CD8-positive, alpha-beta memory T cell (primary cell): ENCODE results near the gene LAX1. TPM values are rescaled to one million over a fixed set of nuclear protein-coding genes. Genes with fewer than 3 reads are reported as not detected.

ENCODE experiments used
- CTCF ChIA-PET: fragments of 350-600 bp; sonication (Branson Sonifier 250); formaldehyde crosslinking; loops from one replicate; lab custom pipeline; 2021; ENCODE audit warnings: antibody characterized with exemption; lab: Charles Lee
- POLR2A ChIA-PET: fragments of 350-600 bp; sonication (Branson Sonifier 250); formaldehyde crosslinking; loops from one replicate; lab custom pipeline; 2021; ENCODE audit warnings: antibody characterized with exemption; lab: Charles Lee
- DNase-seq, 5 donors: peaks; one replicate each; pipeline versions ENCODE4 v3.0.0 to v3.0.0-alpha.2; 2020 to 2022; ENCODE audit warnings: mixed read lengths in 1 of 5
- H3K27ac ChIP-seq: one replicate; pipeline ENCODE4 v1.7.0; 2013; ENCODE audit warnings: low read depth, mild to moderate bottlenecking, low read length, moderate library complexity
- H3K27me3 ChIP-seq: 2 replicates; pipeline ENCODE4 v1.7.0; 2013; ENCODE audit warnings: low read length, mild to moderate bottlenecking; ENCODE audit not compliant: insufficient read depth, poor library complexity, severe bottlenecking
- H3K36me3 ChIP-seq: 2 replicates; pipeline ENCODE4 v1.7.0; 2013; ENCODE audit warnings: mild to moderate bottlenecking, low read length, moderate library complexity; ENCODE audit not compliant: insufficient read depth
- H3K4me1 ChIP-seq: 2 replicates; pipeline ENCODE4 v1.7.0; 2013; ENCODE audit warnings: mild to moderate bottlenecking, low read length, moderate library complexity; ENCODE audit not compliant: insufficient read depth
- H3K4me3 ChIP-seq: 2 replicates; pipeline ENCODE4 v1.7.0; 2013; ENCODE audit warnings: mild to moderate bottlenecking, low read length
- H3K9me3 ChIP-seq: 2 replicates; pipeline ENCODE4 v1.7.0; 2013; ENCODE audit warnings: mild to moderate bottlenecking, low read length
- H3K27ac Mint-ChIP-seq, 8 donors: one replicate each; pipeline ENCODE4 v1.8.0; 2020 to 2021; ENCODE audit warnings: mixed read lengths in 8 of 8, mild to moderate bottlenecking in 6 of 8, inconsistent platforms in 3 of 8, moderate library complexity in 3 of 8
- H3K27me3 Mint-ChIP-seq, 2 donors: one replicate each; pipeline ENCODE4 v1.8.0; 2020 to 2021; ENCODE audit warnings: mixed read lengths in 2 of 2, mild to moderate bottlenecking in 1 of 2, moderate library complexity in 1 of 2
- H3K36me3 Mint-ChIP-seq, 3 donors: one replicate each; pipeline ENCODE4 v1.8.0; 2020 to 2021; ENCODE audit warnings: mixed read lengths in 3 of 3, inconsistent platforms in 1 of 3, mild to moderate bottlenecking in 1 of 3
- H3K4me1 Mint-ChIP-seq, 3 donors: one replicate each; pipeline ENCODE4 v1.8.0; 2020 to 2021; ENCODE audit warnings: mixed read lengths in 3 of 3, inconsistent platforms in 1 of 3, mild to moderate bottlenecking in 1 of 3
- H3K4me3 Mint-ChIP-seq, 7 donors: one replicate each; pipeline ENCODE4 v1.8.0; 2020 to 2021; ENCODE audit warnings: mixed read lengths in 7 of 7, mild to moderate bottlenecking in 6 of 7, moderate library complexity in 4 of 7, inconsistent platforms in 2 of 7
- H3K9me3 Mint-ChIP-seq, 5 donors: one replicate each; pipeline ENCODE4 v1.8.0; 2020 to 2022; ENCODE audit warnings: mixed read lengths in 5 of 5, mild to moderate bottlenecking in 3 of 5, moderate library complexity in 2 of 5, inconsistent platforms in 1 of 5
- polyA plus RNA-seq: library from polyadenylated mRNA; unstranded; fragments of 300-500 nt; fragmentation: Illumina TruSeq; gene quantifications from one replicate; pipeline ENCODE4 v1.2.3, GENCODE V29; 2021
- total RNA-seq, 2 experiments: library from RNA; stranded (reverse); gene quantifications; one replicate each; pipeline ENCODE4 v1.2.3, GENCODE V29; 2021

Gene LAX1
- total RNA-seq, result 10 to 100 TPM; 32.2 to 32.4 TPM
- 47.1 TPM for polyA plus RNA-seq

DNA sequence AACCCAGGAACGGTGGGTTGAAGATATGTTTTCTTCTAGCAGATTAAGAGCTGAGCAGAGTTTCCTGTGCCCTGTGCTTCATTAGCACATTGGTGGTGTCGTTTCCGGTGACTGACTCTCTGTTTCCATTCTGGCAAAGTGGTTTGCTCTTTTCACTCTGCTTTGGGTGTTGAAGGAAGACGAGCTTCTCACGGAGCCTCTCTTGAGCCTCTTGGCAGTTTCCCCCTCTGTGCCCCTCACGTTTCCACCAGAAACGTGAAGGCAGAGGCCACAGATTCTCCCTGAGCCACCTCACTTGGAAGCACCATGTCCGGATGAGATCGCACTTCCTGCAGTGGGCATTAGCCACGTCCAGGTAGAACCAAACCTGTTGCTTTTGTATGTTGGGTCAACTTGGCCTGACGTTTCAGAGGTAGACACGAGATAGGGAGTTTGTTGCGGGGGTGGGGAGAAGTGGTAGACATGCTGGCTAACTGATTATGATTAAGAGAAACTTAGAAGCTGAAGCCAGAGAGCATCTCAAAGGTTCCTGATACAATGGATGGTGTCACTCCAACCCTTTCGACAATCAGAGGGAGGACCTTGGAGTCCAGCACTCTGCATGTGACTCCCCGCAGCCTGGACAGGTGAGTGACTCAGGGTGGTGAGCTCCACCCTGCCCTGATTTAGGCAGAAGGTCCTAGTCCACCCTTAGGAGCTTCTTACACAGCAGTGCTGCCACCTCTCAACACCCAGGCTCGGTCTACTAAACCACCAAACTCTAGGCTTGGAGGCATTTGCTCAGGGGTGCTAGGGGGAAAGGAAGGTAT is at the start of gene LAX1:
LAX1 (plus strand) TSS at position 155 of the 809 bp plus-strand sequence; CDS start at position 538, 383 bp downstream.
- DNase-seq, result peak; percentile 59 to 88 (median 74)
- peaks cover 55% of the 10 kb centered on the region for H3K4me1 ChIP-seq
- H3K4me3 ChIP-seq, result peak within 1 kb of the TSS; percentile 82
- Mint-ChIP-seq H3K9me3 (no peaks in the 10 kb centered on the region), H3K4me1 (peaks cover 52 to 75% (median 72%) of the 10 kb centered on the region in 3 donors), H3K27me3 (peaks cover 0 to 2% of the 10 kb centered on the region in 2 donors), H3K4me3 (peak within 1 kb of the TSS; percentile 95 to 100 (median 98)), H3K36me3 (peaks cover 6 to 33% (median 11%) of the 10 kb centered on the region in 3 donors), H3K27ac (peak within 1 kb of the TSS; percentile 94 to 100 (median 98))
- ChIA-PET CTCF (interaction anchor here (1.0 to 2.0 kb wide), 10 partner anchors 15 to 498 kb away, joined by 3 to 10 read pairs (median 4); partner anchors contain the start of gene ATP2B4), POLR2A (interaction anchor here (0.6 to 2.0 kb wide), 9 partner anchors 10 to 479 kb away, joined by 3 to 9 read pairs (median 4); partner anchors contain the start of genes ATP2B4 and BTG2)
- no peaks in the 10 kb centered on the region for H3K27me3 ChIP-seq
- no peaks in the 10 kb centered on the region for H3K9me3 ChIP-seq
- no peaks in the 10 kb centered on the region for H3K36me3 ChIP-seq
- H3K27ac ChIP-seq, result peak within 1 kb of the TSS; percentile 78

DNA sequence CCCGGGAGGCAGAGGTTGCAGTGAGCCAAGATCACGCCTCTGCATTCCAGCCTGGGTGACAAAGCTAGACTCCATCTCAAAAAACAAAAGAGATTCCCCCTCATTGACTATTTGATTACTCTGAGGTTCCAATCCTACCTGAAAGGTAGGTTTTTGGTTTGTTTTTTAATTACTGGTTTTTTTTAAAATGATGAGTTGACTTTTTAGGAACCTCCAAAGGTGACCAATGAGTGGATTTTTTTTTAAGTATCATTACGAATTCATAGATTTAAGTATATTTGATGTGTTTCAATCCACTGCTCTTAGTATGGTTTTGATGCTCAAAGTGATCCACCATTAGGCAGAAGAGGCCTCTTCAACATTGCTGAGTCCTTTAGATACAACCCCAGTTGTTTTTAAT is 47.9 kb upstream of the LAX1 start:
- no peak overlapping the region for H3K4me3 Mint-ChIP-seq
- no peak for DNase-seq
- no peaks in the 10 kb centered on the region for H3K4me1 ChIP-seq
- no peaks in the 10 kb centered on the region for H3K4me1 Mint-ChIP-seq
- no peaks in the 10 kb centered on the region for H3K9me3 ChIP-seq
- POLR2A ChIA-PET, result interaction anchor here (0.8 kb wide), 1 partner anchor 83 kb away, joined by 3 read pairs; no protein-coding TSS in a partner anchor
- H3K36me3 Mint-ChIP-seq, result peaks cover 4 to 84% (median 23%) of the 10 kb centered on the region in 3 donors
- H3K27ac ChIP-seq, result no peak overlapping the region
- H3K9me3 Mint-ChIP-seq, result no peaks in the 10 kb centered on the region
- no peaks in the 10 kb centered on the region for H3K27me3 Mint-ChIP-seq
- CTCF ChIA-PET, result no interaction called here
- no peak overlapping the region for H3K27ac Mint-ChIP-seq
- no peak overlapping the region for H3K4me3 ChIP-seq
- H3K27me3 ChIP-seq, result no peaks in the 10 kb centered on the region
- peaks cover 42% of the 10 kb centered on the region for H3K36me3 ChIP-seq

DNA sequence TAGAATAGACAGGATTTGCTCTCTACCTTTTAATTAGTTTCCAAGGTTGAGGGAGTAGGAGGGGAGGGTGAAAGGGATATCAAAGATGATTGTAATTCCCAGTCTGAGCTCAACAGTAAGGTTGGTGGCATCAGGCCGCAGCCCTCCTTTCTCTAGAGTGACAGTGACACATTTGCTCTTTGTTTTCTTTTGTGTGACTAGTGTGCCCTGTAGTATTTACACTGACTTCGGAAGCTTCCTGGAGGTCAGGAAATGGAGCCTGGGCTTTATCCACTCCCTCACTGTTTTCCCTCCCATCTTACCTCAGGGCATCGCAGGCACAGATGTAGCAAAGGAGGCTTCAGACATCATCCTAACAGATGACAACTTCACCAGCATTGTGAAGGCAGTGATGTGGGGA is 44.7 kb upstream of the LAX1 start:
- POLR2A ChIA-PET, result interaction anchor here (0.6 kb wide), 1 partner anchor 8 kb away, joined by 3 read pairs; no protein-coding TSS in a partner anchor
- no peaks in the 10 kb centered on the region for H3K9me3 Mint-ChIP-seq
- H3K36me3 ChIP-seq, result peaks cover 33% of the 10 kb centered on the region
- H3K27me3 Mint-ChIP-seq, result no peaks in the 10 kb centered on the region
- no peak for DNase-seq
- H3K4me3 ChIP-seq, result no peak overlapping the region
- no peaks in the 10 kb centered on the region for H3K4me1 ChIP-seq
- H3K27ac Mint-ChIP-seq, result peak overlapping the region in 3 of 8 donors; percentile 23 to 32 (median 24)
- H3K4me1 Mint-ChIP-seq, result no peaks in the 10 kb centered on the region
- H3K36me3 Mint-ChIP-seq, result peaks cover 12 to 77% (median 25%) of the 10 kb centered on the region in 3 donors
- H3K27ac ChIP-seq, result no peak overlapping the region
- CTCF ChIA-PET, result interaction anchor here (1.0 to 1.2 kb wide), 3 partner anchors 20 to 216 kb away, joined by 3 to 4 read pairs (median 3); partner anchors contain the start of gene LAX1
- H3K27me3 ChIP-seq, result no peaks in the 10 kb centered on the region
- peak overlapping the region in 1 of 7 donors; percentile 40 for H3K4me3 Mint-ChIP-seq
- H3K9me3 ChIP-seq, result no peaks in the 10 kb centered on the region

- ChIA-PET CTCF (no interaction called here), POLR2A (interaction anchor here (0.7 kb wide), 1 partner anchor 56 kb away, joined by 6 read pairs; no protein-coding TSS in a partner anchor)
- no peaks in the 10 kb centered on the region for H3K27me3 Mint-ChIP-seq
- no peak overlapping the region for H3K4me3 Mint-ChIP-seq
- no peaks in the 10 kb centered on the region for H3K9me3 Mint-ChIP-seq
- H3K36me3 Mint-ChIP-seq, result peaks cover 20 to 79% (median 40%) of the 10 kb centered on the region in 3 donors
- no peaks in the 10 kb centered on the region for H3K27me3 ChIP-seq
- no peak overlapping the region for H3K4me3 ChIP-seq
- H3K27ac Mint-ChIP-seq, result no peak overlapping the region
- H3K27ac ChIP-seq, result no peak overlapping the region
- no peaks in the 10 kb centered on the region for H3K4me1 Mint-ChIP-seq
- H3K9me3 ChIP-seq, result no peaks in the 10 kb centered on the region
- no peak for DNase-seq
- peaks cover 48% of the 10 kb centered on the region for H3K36me3 ChIP-seq
- no peaks in the 10 kb centered on the region for H3K4me1 ChIP-seq
These were observed 42.1 kb upstream of the LAX1 start for GRCh38 chr1:203722909-203723308.

DNA sequence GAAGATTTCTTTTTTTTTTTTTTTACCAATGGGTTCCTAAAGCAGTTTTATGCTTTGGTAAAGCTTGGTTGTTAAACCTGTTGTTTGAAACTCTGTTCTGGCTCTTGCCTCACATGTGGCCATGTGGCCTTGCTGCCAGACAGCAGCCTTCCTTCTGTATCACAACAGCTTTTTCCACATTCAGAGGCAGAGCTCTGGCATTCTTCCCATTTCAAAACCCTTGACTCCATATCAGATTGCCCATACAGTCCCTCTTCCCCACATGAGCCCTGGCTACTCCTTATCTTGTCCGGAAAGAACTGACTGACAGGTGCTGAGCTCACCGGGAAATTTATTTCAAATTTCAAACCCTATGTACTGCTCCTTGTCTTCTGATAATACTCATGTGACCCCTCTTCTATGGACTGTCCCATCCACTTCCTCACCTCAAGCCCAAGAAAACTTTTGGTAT is 38.5 kb upstream of the LAX1 start:
- Mint-ChIP-seq H3K27ac (peak overlapping the region in 4 of 8 donors; percentile 23 to 66 (median 40)), H3K4me3 (no peak overlapping the region), H3K27me3 (no peaks in the 10 kb centered on the region), H3K36me3 (peaks cover 19 to 81% (median 34%) of the 10 kb centered on the region in 3 donors), H3K4me1 (peaks cover 0 to 5% (median 0%) of the 10 kb centered on the region in 3 donors), H3K9me3 (no peaks in the 10 kb centered on the region)
- Histone ChIP-seq H3K9me3 (no peaks in the 10 kb centered on the region), H3K36me3 (peaks cover 49% of the 10 kb centered on the region), H3K4me3 (no peak overlapping the region), H3K27ac (no peak overlapping the region), H3K27me3 (no peaks in the 10 kb centered on the region), H3K4me1 (no peaks in the 10 kb centered on the region)
- CTCF ChIA-PET, result no interaction called here
- DNase-seq, result no peak
- POLR2A ChIA-PET, result no interaction called here

GRCh38 chr1:203733009-203733863 is 31.7 kb upstream of the LAX1 start:
- no peaks in the 10 kb centered on the region for H3K4me1 ChIP-seq
- Mint-ChIP-seq H3K9me3 (no peaks in the 10 kb centered on the region), H3K4me3 (no peak overlapping the region), H3K4me1 (peaks cover 0 to 13% (median 0%) of the 10 kb centered on the region in 3 donors), H3K27ac (peak overlapping the region in 5 of 8 donors; percentile 5 to 74 (median 38)), H3K27me3 (peaks cover 0 to 2% of the 10 kb centered on the region in 2 donors), H3K36me3 (peaks cover 5 to 79% (median 16%) of the 10 kb centered on the region in 3 donors)
- no peak overlapping the region for H3K4me3 ChIP-seq
- no peak overlapping the region for H3K27ac ChIP-seq
- DNase-seq, result no peak
- H3K27me3 ChIP-seq, result no peaks in the 10 kb centered on the region
- CTCF ChIA-PET, result no interaction called here
- POLR2A ChIA-PET, result no interaction called here
- H3K9me3 ChIP-seq, result no peaks in the 10 kb centered on the region
- H3K36me3 ChIP-seq, result peaks cover 16% of the 10 kb centered on the region

GRCh38 chr1:203742436-203742835 is 22.5 kb upstream of the LAX1 start:
- H3K4me1 Mint-ChIP-seq, result peaks cover 28 to 34% (median 29%) of the 10 kb centered on the region in 3 donors
- H3K36me3 Mint-ChIP-seq, result peaks cover 4 to 61% (median 26%) of the 10 kb centered on the region in 3 donors
- POLR2A ChIA-PET, result interaction anchor here (0.6 kb wide), 1 partner anchor 52 kb away, joined by 8 read pairs; no protein-coding TSS in a partner anchor
- Histone ChIP-seq H3K4me1 (peaks cover 15% of the 10 kb centered on the region), H3K9me3 (no peaks in the 10 kb centered on the region), H3K36me3 (peaks cover 8% of the 10 kb centered on the region), H3K27ac (no peak overlapping the region), H3K4me3 (no peak overlapping the region), H3K27me3 (no peaks in the 10 kb centered on the region)
- peak overlapping the region in 7 of 8 donors; percentile 30 to 94 (median 37) for H3K27ac Mint-ChIP-seq
- no peak overlapping the region for H3K4me3 Mint-ChIP-seq
- no peak for DNase-seq
- H3K9me3 Mint-ChIP-seq, result no peaks in the 10 kb centered on the region
- CTCF ChIA-PET, result interaction anchor here (1.6 kb wide), 1 partner anchor 8 kb away, joined by 3 read pairs; no protein-coding TSS in a partner anchor
- peaks cover 0 to 4% of the 10 kb centered on the region in 2 donors for H3K27me3 Mint-ChIP-seq
